LNCaP clone FGC (cell line): ENCODE measurements around the gene TOPAZ1.
A peak's percentile ranks its signal among the peaks of the same experiment; 100 is the strongest.

Source experiments
- DNase-seq: peaks from one replicate; pipeline ENCODE4 v3.0.0-alpha.2; 2011; ENCODE audit warnings: low read depth
- H3K4me3 ChIP-seq: 2 replicates; pipeline ENCODE4 v1.5.1; 2011; ENCODE audit warnings: mild to moderate bottlenecking, low read depth, low read length, control low read depth
- TF ChIP-seq, protein P1 (sequence below): IDR thresholded peaks from 2 replicates; pipeline ENCODE4 v1.5.1; 2012; ENCODE audit warnings: mild to moderate bottlenecking; ENCODE audit not compliant: control insufficient read depth, insufficient read depth; ENCODE audit errors: extremely low read depth

TOPAZ1 gene

DNA sequence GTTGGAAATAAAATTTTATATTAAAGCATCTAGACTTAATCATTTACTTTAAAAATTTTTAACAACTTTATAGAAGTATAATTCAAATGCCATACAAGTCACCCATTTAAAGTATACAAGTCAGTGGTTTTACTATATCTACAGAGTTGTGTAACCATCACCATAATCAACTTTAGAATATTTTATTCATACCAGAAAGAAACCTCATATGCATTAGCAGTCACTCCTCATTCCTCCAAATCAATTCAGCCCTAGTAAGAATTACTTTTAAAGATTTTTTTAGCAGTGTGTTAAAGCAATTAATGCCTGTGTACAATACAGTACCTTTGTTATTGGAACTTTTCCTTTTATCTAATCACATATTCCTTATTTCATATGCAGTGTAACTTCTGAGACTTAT lies 82.9 kb downstream of the TOPAZ1 start:
- H3K4me3 ChIP-seq, result no peak overlapping the region
- no peak for DNase-seq
- TF ChIP-seq, protein P1, sequence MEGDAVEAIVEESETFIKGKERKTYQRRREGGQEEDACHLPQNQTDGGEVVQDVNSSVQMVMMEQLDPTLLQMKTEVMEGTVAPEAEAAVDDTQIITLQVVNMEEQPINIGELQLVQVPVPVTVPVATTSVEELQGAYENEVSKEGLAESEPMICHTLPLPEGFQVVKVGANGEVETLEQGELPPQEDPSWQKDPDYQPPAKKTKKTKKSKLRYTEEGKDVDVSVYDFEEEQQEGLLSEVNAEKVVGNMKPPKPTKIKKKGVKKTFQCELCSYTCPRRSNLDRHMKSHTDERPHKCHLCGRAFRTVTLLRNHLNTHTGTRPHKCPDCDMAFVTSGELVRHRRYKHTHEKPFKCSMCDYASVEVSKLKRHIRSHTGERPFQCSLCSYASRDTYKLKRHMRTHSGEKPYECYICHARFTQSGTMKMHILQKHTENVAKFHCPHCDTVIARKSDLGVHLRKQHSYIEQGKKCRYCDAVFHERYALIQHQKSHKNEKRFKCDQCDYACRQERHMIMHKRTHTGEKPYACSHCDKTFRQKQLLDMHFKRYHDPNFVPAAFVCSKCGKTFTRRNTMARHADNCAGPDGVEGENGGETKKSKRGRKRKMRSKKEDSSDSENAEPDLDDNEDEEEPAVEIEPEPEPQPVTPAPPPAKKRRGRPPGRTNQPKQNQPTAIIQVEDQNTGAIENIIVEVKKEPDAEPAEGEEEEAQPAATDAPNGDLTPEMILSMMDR, result no peak

DNA sequence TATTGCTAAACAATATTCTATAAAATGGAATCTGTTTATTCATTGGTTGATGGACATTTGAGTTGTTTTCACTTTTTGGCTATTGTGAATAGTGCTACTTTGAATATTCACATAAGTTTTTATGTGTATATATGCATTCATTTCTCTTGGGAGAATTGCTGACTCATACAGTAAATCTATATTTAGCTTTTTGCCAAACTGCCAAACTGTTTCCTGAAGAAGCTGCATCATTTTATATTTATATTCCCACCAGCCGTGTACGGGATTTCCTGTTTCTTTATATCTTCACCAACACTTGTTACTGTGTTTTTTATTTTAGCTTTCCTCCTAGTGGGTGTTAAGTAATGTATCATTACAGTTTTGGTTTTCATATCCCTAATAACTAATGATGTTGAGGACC lies 84.3 kb downstream of the TOPAZ1 start:
- DNase-seq, result no peak
- H3K4me3 ChIP-seq, result no peak overlapping the region
- TF ChIP-seq, protein P1, result no peak

DNA sequence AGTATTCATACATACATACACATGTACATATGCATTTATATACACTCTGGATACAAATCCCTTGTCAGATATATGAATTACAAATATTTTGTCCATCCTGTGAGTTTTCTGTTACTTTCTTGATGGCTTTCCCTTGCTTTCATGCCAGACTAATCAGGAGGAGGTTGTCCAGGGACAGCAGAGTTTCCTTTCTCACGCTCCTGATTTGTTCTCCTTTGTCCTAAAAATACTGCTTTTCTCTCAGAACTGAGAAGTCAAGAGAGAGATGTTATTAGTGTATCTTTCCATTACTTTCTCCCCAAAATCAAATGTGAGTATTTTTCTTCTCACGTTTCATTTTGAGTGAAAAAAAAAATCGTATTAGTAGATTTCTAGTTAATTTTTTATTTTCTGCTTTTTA lies 84.8 kb downstream of the TOPAZ1 start:
- TF ChIP-seq, protein P1, result no peak
- H3K4me3 ChIP-seq, result no peak overlapping the region
- DNase-seq, result no peak

DNA sequence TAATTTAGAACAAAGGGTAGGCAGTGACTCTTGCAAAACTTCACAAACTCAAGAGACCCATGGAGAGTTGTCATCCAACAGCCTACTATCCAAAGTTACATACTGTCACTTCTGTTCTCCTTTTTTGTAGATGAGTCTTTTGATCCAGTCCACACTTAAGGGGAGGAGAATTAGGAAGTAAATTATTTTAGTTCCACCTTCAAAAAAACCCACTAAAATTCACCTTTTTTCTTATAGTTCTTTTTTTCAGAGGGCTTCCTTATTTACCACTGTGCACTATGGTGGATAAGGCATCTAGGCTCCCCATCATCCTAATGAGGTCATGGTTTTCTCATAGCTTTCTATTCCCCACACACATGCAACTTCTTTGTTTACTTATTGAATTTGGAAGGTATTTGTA lies 88.3 kb downstream of the TOPAZ1 start:
- no peak for DNase-seq
- no peak overlapping the region for H3K4me3 ChIP-seq
- TF ChIP-seq, protein P1, result no peak

DNA sequence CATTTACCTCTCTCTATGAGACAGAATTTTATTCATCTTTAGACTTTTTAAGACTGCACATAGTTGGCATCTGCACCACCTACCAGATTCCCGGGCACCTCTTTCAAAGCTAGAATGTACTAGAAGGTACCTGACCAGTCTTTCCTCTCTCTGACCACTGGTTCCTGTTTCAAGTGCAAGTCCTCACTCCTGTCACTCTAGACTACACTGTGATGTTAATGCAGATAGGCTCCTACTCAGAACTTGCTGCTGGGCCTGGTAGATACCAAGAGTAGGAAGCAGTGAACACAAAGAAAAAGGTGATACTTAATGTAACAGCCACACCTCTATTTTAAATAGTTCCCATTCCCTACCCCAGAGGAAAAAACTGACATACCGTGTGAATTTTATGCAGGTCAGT lies 88.8 kb downstream of the TOPAZ1 start:
- DNase-seq, result no peak
- no peak overlapping the region for H3K4me3 ChIP-seq
- TF ChIP-seq, protein P1, result no peak

DNA sequence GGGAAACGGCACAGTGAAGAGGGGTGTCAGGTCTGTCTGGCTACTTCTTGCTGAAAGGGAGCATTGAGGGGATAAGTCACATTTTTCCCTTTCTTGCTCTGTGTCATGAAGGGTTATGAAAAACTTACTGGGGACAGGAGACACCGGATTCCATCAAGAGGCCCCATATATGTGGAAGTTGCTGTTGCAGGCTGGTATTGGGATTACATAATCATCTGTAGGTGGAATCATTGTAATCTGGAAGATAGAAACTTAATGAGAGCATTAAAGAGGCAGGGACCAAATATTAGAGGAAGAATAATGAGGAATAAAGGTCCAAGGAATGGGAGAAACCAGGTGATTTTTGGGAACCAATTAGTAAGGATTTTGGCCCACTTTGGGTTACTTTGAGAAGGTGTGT lies 92.6 kb downstream of the TOPAZ1 start:
- no peak for DNase-seq
- no peak overlapping the region for H3K4me3 ChIP-seq
- TF ChIP-seq, protein P1, result no peak

DNA sequence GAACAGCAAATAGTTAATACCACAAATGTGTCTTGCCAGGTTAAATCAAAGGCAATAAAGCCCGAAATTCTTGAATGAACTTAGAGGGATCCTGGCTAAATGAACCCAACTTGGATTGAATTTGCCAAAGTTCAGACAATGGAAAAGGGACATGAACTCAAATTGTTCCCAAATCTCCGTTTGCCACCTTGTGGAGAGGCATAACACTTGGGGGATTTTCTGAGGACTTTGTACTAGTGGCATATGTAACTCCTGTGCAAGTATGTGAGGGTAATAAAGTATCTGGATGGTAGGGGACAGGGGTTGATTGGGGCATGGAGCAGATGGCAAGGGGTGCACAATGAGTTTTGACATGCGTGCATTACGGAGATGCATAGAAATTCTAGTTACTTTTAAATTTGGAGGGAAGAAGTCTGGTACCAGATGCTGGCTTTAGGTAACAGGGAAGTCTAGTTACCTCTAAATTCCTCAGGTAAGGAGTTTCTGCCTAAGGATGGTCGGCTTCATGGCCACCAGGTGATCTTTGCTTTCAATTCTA lies 95.6 kb downstream of the TOPAZ1 start:
- peak overlapping the region; percentile 79 for H3K4me3 ChIP-seq
- no peak for DNase-seq
- TF ChIP-seq, protein P1, result no peak
